Duodenal mucosa (tissue), 2 donors: Measurements from ENCODE around the gene CXCR6.

Experiments used
- H3K27ac ChIP-seq: one replicate; pipeline ENCODE4 v1.7.0; 2013; ENCODE audit warnings: low read depth, low read length
- H3K27me3 ChIP-seq, 2 donors: one replicate each; pipeline ENCODE4 v1.7.0; 2013; ENCODE audit warnings: low read length in 2 of 2, control low read depth in 1 of 2; ENCODE audit not compliant: insufficient read depth in 2 of 2, control insufficient read depth in 1 of 2
- H3K36me3 ChIP-seq, 2 donors: one replicate each; pipeline ENCODE4 v1.7.0; 2013; ENCODE audit warnings: low read length in 2 of 2, control low read depth in 1 of 2; ENCODE audit not compliant: insufficient read depth in 2 of 2, control insufficient read depth in 1 of 2
- H3K4me1 ChIP-seq, 2 donors: one replicate each; pipeline ENCODE4 v1.7.0; 2013; ENCODE audit warnings: low read length in 2 of 2, control low read depth in 1 of 2; ENCODE audit not compliant: insufficient read depth in 2 of 2, control insufficient read depth in 1 of 2
- H3K4me3 ChIP-seq, 2 donors: one replicate each; pipeline ENCODE4 v1.7.0; 2013; ENCODE audit warnings: low read length in 2 of 2, low read depth in 1 of 2
- H3K9ac ChIP-seq, 2 donors: one replicate each; pipeline ENCODE4 v1.7.0; 2013; ENCODE audit warnings: low read length in 2 of 2, low read depth in 1 of 2
- H3K9me3 ChIP-seq, 2 donors: one replicate each; pipeline ENCODE4 v1.7.0; 2013; ENCODE audit warnings: low read length in 2 of 2, control low read depth in 1 of 2; ENCODE audit not compliant: control insufficient read depth in 1 of 2

CXCR6 gene

DNA sequence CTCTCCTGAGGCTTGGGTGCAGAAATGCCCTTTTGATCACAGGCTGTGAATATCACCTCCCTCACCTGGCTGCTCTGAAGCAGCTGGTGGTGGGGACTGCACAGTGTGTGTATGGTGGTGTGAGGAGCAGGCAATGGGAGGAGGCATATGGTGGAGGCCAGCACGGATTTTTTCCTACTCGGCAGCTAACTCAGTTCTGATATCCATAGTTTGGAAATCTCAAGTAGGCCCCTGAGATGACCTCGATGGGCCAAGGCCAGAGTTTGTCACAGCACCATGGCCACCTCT is 21.3 kb upstream of the CXCR6 start:
- H3K9ac ChIP-seq, result no peak overlapping the region
- H3K27ac ChIP-seq, result no peak overlapping the region
- peaks cover 0 to under 1% of the 10 kb centered on the region in 2 donors for H3K4me1 ChIP-seq
- H3K27me3 ChIP-seq, result no peaks in the 10 kb centered on the region
- H3K36me3 ChIP-seq, result peaks cover 31 to 56% of the 10 kb centered on the region in 2 donors
- no peaks in the 10 kb centered on the region for H3K9me3 ChIP-seq
- H3K4me3 ChIP-seq, result no peak overlapping the region

DNA sequence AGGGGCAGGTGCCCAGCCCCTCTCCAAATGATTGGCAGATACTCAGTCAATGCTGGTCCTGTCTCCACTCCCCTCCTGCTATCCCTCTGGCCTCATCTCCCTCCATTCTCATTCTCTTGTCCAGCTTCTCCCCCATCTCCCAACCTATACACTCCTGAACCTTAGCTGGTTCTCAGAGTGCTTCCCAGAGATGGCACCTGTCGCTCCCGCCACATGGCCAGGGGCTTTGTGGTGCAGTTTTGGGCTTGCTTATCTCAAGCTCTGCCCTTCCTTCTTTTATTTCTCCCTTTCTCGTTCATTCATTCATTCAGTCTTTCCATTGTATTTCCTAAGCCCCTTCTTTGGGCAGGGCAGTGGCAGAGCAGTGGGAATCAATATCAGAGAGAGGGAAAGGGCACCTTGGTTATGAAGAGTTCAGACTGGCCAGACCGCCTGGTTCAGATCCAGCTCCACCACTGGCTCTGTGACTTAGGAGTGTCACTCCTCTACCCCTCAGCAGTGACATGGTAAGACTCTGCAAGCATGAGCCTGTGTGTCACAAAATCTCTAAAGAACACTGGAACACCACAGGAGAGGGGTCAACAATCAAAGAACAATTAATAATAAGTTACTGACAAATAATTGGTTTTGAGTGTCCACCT is 20.2 kb upstream of the CXCR6 start:
- no peaks in the 10 kb centered on the region for H3K27me3 ChIP-seq
- H3K9ac ChIP-seq, result no peak overlapping the region
- no peak overlapping the region for H3K27ac ChIP-seq
- no peaks in the 10 kb centered on the region for H3K4me1 ChIP-seq
- H3K4me3 ChIP-seq, result no peak overlapping the region
- H3K9me3 ChIP-seq, result no peaks in the 10 kb centered on the region
- H3K36me3 ChIP-seq, result peaks cover 38 to 63% of the 10 kb centered on the region in 2 donors

DNA sequence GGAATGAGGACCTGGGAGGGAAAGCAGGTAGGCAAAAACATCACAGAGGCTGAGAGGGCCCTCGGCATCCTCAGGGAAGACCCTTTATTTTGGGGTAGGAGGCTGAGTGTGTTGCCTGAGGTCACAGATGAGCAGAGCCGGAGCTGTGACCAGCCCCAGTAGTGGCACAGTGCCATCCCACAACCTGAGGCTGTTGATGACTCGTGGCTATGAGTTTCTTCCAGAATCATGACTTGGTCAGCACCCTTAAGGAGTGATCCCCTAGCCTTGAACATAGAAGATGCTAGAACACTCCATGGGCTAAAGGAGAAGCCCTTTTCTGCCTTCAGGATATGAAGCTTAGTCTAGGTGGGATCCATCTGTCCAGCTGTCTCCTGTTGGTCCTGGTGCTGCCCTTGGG is 19.5 kb upstream of the CXCR6 start:
- Histone ChIP-seq H3K27me3 (no peaks in the 10 kb centered on the region), H3K36me3 (peaks cover 45 to 67% of the 10 kb centered on the region in 2 donors), H3K4me1 (no peaks in the 10 kb centered on the region), H3K27ac (no peak overlapping the region), H3K4me3 (no peak overlapping the region), H3K9ac (no peak overlapping the region), H3K9me3 (no peaks in the 10 kb centered on the region)

DNA sequence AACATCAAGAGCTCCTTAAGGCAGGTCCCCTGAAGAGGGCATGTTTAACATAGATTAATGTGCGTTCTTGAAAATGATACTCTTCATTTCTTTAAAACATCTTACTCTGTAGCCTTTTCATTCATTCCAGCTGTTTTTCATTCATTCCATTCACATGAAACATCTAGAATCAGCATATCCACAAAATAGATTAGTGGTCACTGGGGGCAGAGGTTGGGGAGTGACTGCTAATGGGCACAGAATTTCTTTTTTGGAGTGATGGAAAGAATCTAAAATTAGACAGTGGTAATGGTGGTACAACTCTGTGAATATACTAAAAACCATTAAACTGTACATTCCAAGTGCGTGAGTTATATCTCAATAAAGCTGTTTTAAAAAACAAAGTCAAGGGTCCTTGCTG is 15.4 kb upstream of the CXCR6 start:
- Histone ChIP-seq H3K27ac (no peak overlapping the region), H3K27me3 (no peaks in the 10 kb centered on the region), H3K9me3 (no peaks in the 10 kb centered on the region), H3K36me3 (peaks cover 49 to 73% of the 10 kb centered on the region in 2 donors), H3K4me1 (no peaks in the 10 kb centered on the region), H3K9ac (no peak overlapping the region), H3K4me3 (no peak overlapping the region)

DNA sequence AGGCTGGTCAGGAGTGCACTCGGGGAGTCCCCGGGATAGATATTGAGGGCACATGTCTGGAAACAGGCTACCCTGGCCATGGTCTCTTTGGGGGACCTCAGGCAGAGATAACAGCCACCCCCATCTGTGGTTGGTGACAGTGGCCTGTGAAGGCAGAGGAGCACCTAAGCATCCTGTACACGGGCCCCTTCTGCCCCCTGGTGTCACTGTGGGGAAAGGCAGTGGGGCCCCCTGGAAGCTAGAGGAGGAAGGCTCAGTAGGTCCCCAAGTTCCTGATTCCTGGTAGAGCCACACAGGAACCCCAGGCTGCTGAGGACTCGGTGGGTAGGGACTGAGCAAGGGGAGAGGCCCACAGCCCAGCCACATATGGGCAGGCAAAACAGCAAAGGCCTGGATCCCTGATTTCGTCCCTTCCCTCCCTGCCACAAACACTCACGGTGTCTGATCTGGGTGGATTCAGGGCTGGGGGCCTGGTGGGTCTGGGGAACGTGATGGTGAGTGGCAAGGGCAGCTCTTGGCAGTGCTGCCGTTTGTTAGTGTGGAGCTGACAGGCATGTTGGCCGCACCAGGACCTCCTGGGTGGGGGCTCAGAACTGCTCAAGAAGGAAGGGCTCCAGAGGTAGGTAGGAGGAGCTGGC is 14.1 kb upstream of the CXCR6 start:
- Histone ChIP-seq H3K9me3 (no peaks in the 10 kb centered on the region), H3K27ac (no peak overlapping the region), H3K36me3 (peaks cover 51 to 73% of the 10 kb centered on the region in 2 donors), H3K4me3 (no peak overlapping the region), H3K4me1 (no peaks in the 10 kb centered on the region), H3K27me3 (no peaks in the 10 kb centered on the region), H3K9ac (no peak overlapping the region)

DNA sequence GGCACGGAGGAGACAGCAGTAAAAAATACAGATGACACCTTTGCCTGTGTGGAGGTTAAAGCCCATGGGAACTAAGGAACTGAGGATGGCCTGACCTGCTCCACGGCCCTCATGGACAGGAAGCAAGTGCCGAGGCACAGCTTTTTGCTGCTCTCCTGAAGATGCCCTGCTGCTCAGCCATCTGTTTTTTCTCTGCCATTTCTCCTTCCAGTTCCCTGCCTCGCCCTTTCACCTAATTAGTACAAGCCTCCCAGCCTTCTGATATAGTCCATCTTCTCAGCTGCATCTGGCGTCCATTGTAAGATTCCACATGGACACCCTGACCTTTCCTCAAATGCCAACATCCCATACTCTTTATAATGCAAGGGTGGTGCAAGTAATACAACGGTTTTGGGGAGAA is 11.8 kb upstream of the CXCR6 start:
- no peaks in the 10 kb centered on the region for H3K4me1 ChIP-seq
- no peaks in the 10 kb centered on the region for H3K27me3 ChIP-seq
- H3K4me3 ChIP-seq, result no peak overlapping the region
- no peak overlapping the region for H3K9ac ChIP-seq
- H3K9me3 ChIP-seq, result no peaks in the 10 kb centered on the region
- H3K27ac ChIP-seq, result no peak overlapping the region
- H3K36me3 ChIP-seq, result peaks cover 68 to 94% of the 10 kb centered on the region in 2 donors

DNA sequence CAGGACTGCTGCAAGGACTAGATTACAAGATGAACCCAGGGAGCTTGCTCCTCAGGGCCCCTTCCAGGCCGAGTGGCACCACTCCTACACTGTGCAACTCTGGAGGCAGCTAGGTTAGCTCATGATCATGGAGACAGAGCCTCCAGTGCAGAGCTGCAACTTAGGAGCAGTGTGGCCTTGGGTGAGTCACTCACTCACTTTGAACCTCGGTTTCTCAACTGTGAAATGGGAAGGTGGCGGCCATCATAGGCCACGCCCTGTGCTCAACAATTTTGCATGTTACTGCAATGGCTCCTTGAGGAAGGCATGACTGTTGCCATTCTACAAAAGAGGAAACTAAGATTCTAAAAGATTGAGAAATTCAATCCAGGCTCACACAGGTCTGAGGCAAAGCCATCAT is 11.2 kb upstream of the CXCR6 start:
- H3K4me3 ChIP-seq, result no peak overlapping the region
- H3K4me1 ChIP-seq, result no peaks in the 10 kb centered on the region
- H3K27ac ChIP-seq, result no peak overlapping the region
- H3K36me3 ChIP-seq, result peaks cover 72 to 99% of the 10 kb centered on the region in 2 donors
- no peak overlapping the region for H3K9ac ChIP-seq
- H3K9me3 ChIP-seq, result no peaks in the 10 kb centered on the region
- no peaks in the 10 kb centered on the region for H3K27me3 ChIP-seq

DNA sequence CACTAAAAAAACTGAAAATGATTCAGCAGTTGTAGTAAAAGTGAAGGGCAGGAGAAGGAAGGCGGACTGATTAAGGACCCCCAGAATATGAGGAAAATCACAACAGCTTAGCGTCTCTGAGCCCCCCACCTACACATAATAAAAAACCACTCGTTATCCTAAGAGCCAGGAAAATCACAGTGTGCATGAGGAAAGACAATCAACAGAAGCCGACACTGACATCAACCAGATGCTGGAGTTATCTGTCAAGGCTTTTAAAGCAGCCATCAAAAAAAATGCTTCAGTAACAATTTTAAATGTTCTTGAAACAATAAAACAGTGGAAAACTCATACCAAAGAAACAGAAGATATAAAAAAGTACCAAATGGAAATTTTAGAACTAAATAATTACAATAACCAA is 9.7 kb upstream of the CXCR6 start:
- Histone ChIP-seq H3K36me3 (peaks cover 62 to 94% of the 10 kb centered on the region in 2 donors), H3K27me3 (no peaks in the 10 kb centered on the region), H3K9ac (no peak overlapping the region), H3K9me3 (no peaks in the 10 kb centered on the region), H3K27ac (no peak overlapping the region), H3K4me3 (no peak overlapping the region), H3K4me1 (no peaks in the 10 kb centered on the region)

DNA sequence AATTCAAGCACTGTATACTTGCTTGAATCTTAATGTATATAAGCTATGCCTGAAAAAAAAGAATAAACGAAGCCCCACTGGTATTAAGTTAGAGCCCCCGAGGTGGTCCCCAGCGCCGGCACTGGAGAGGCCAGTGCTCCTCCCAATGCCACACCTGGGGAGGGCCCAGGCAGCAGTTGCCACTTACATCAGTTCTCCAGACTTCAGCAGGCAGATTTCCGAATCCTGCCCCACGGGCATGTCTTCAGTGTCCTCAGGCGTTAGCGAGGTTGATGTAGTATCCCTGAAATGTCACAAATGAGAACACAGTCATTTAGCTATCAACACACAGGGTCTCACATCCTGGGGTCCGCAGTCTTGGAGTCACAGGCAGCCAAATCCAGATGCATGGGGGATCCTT is 7.0 kb upstream of the CXCR6 start:
- peaks cover 5 to 7% of the 10 kb centered on the region in 2 donors for H3K4me1 ChIP-seq
- H3K27me3 ChIP-seq, result no peaks in the 10 kb centered on the region
- H3K36me3 ChIP-seq, result peaks cover 46 to 70% of the 10 kb centered on the region in 2 donors
- H3K9ac ChIP-seq, result no peak overlapping the region
- H3K27ac ChIP-seq, result no peak overlapping the region
- H3K4me3 ChIP-seq, result no peak overlapping the region
- peaks cover 0 to 4% of the 10 kb centered on the region in 2 donors for H3K9me3 ChIP-seq

DNA sequence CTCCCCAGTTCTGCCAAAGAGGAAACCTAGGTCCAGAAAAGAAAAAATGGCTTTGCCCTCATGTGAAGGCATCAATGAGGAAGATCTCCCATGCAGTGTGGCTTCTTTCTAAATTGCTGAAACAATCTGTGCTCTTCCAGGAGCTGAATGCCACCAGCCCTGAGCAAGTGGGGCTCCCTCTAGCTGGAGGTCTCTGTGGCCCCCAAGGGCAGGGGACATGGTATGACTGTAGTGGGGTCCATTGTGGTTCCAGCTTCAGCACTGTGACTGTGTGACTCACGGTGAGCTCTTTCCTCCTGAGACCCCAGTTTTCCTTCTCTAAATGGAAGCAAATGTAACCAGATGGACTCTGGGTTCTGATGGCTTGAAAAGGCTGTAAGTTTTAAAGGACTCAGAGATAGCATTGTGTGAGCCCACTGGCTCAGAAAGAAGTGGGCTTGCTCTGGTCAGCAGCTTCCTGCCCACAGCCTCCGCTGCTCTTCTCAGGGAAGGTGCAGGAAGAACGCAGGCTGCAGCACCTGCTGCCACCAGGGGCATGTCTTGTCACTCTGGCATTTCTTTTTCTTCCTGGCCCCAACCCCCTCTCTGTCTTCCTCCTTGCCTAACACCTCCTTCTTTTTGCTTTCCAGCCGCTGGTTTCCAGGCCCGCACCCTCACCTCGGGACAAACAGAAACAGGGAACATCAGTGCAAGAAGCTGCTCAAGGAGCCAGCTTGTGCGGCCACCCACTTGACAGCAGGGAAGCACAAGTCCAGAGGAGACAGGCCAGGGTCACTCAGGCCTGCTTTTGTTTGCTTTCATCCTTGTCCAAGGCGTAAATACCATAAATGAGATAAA is 5.8 kb upstream of the CXCR6 start:
- Histone ChIP-seq H3K27ac (no peak overlapping the region), H3K4me1 (peaks cover 5 to 7% of the 10 kb centered on the region in 2 donors), H3K4me3 (no peak overlapping the region), H3K27me3 (no peaks in the 10 kb centered on the region), H3K36me3 (peaks cover 37 to 62% of the 10 kb centered on the region in 2 donors), H3K9me3 (peaks cover 0 to 4% of the 10 kb centered on the region in 2 donors), H3K9ac (no peak overlapping the region)
